Activated naive CD4-positive, alpha-beta T cell treated with anti-CD3 and anti-CD28 coated beads, Interleukin-2, amount 50 U/mL, for 24 hours (primary cell): ENCODE results near the gene OSBPL7.
A peak's percentile ranks its signal among the peaks of the same experiment; 100 is the strongest.

Source experiments
- H3K27ac Mint-ChIP-seq: one replicate; pipeline ENCODE4 v1.8.0; 2021; ENCODE audit warnings: mild to moderate bottlenecking, mixed read lengths
- H3K27me3 Mint-ChIP-seq: one replicate; pipeline ENCODE4 v1.8.0; 2021; ENCODE audit warnings: mixed read lengths
- H3K36me3 Mint-ChIP-seq: one replicate; pipeline ENCODE4 v1.8.0; 2021; ENCODE audit warnings: mixed read lengths
- H3K4me1 Mint-ChIP-seq: one replicate; pipeline ENCODE4 v1.8.0; 2021; ENCODE audit warnings: mixed read lengths
- H3K4me3 Mint-ChIP-seq: one replicate; pipeline ENCODE4 v1.8.0; 2021; ENCODE audit warnings: mild to moderate bottlenecking, mixed read lengths
- H3K9me3 Mint-ChIP-seq: one replicate; pipeline ENCODE4 v1.8.0; 2021; ENCODE audit warnings: mixed read lengths

Gene OSBPL7

GRCh38 chr17:47821424-47822391, at the start of gene OSBPL7:
TSS of gene OSBPL7 (minus strand) at chr17:47821794. CDS start at chr17:47820278, 1,516 bp downstream.
- H3K36me3 Mint-ChIP-seq: peaks cover 9% of the 10 kb centered on the region
- no peaks in the 10 kb centered on the region for H3K27me3 Mint-ChIP-seq
- H3K9me3 Mint-ChIP-seq: no peaks in the 10 kb centered on the region
- H3K4me1 Mint-ChIP-seq: peaks cover 25% of the 10 kb centered on the region
- peak within 1 kb of the TSS; percentile 94 for H3K4me3 Mint-ChIP-seq
- peak within 1 kb of the TSS; percentile 72 for H3K27ac Mint-ChIP-seq

- Mint-ChIP-seq H3K27me3 (peaks cover 15% of the 10 kb centered on the region), H3K36me3 (no peaks in the 10 kb centered on the region), H3K27ac (no peak overlapping the region), H3K9me3 (no peaks in the 10 kb centered on the region), H3K4me3 (no peak overlapping the region), H3K4me1 (peaks cover under 1% of the 10 kb centered on the region)
These were observed 49.5 kb upstream of the OSBPL7 start for GRCh38 chr17:47871048-47871447.

- Mint-ChIP-seq H3K27ac (no peak overlapping the region), H3K4me3 (no peak overlapping the region), H3K27me3 (peaks cover 15% of the 10 kb centered on the region), H3K9me3 (no peaks in the 10 kb centered on the region), H3K36me3 (no peaks in the 10 kb centered on the region), H3K4me1 (peaks cover 8% of the 10 kb centered on the region)
These were observed 48.5 kb upstream of the OSBPL7 start for GRCh38 chr17:47870056-47870455.

GRCh38 chr17:47869114-47869513, 47.5 kb upstream of the OSBPL7 start:
- Mint-ChIP-seq H3K36me3 (no peaks in the 10 kb centered on the region), H3K4me1 (peaks cover 17% of the 10 kb centered on the region), H3K27me3 (peaks cover 15% of the 10 kb centered on the region), H3K4me3 (no peak overlapping the region), H3K27ac (no peak overlapping the region), H3K9me3 (no peaks in the 10 kb centered on the region)

GRCh38 chr17:47867813-47868533, 46.4 kb upstream of the OSBPL7 start:
- Mint-ChIP-seq H3K4me1 (peaks cover 24% of the 10 kb centered on the region), H3K9me3 (no peaks in the 10 kb centered on the region), H3K4me3 (no peak overlapping the region), H3K27ac (no peak overlapping the region), H3K36me3 (no peaks in the 10 kb centered on the region), H3K27me3 (peaks cover 9% of the 10 kb centered on the region)

- Mint-ChIP-seq H3K36me3 (no peaks in the 10 kb centered on the region), H3K27ac (no peak overlapping the region), H3K4me1 (peaks cover 31% of the 10 kb centered on the region), H3K9me3 (no peaks in the 10 kb centered on the region), H3K4me3 (no peak overlapping the region), H3K27me3 (peaks cover 8% of the 10 kb centered on the region)
These were observed 45.3 kb upstream of the OSBPL7 start for GRCh38 chr17:47866941-47867340.

GRCh38 chr17:47864791-47865216, 43.2 kb upstream of the OSBPL7 start:
- Mint-ChIP-seq H3K4me3 (no peak overlapping the region), H3K36me3 (no peaks in the 10 kb centered on the region), H3K27me3 (no peaks in the 10 kb centered on the region), H3K27ac (peak overlapping the region; percentile 82), H3K4me1 (peaks cover 31% of the 10 kb centered on the region), H3K9me3 (no peaks in the 10 kb centered on the region)

- H3K4me3 Mint-ChIP-seq: peak overlapping the region; percentile 35
- peaks cover 5% of the 10 kb centered on the region for H3K27me3 Mint-ChIP-seq
- H3K9me3 Mint-ChIP-seq: no peaks in the 10 kb centered on the region
- H3K36me3 Mint-ChIP-seq: peaks cover 2% of the 10 kb centered on the region
- H3K27ac Mint-ChIP-seq: peak overlapping the region; percentile 90
- H3K4me1 Mint-ChIP-seq: peaks cover 31% of the 10 kb centered on the region
These were observed 41.2 kb upstream of the OSBPL7 start for GRCh38 chr17:47862621-47863440.

GRCh38 chr17:47860386-47860785, 38.8 kb upstream of the OSBPL7 start:
- Mint-ChIP-seq H3K27me3 (peaks cover 5% of the 10 kb centered on the region), H3K4me1 (peaks cover 26% of the 10 kb centered on the region), H3K4me3 (no peak overlapping the region), H3K27ac (no peak overlapping the region), H3K9me3 (no peaks in the 10 kb centered on the region), H3K36me3 (peaks cover 2% of the 10 kb centered on the region)

GRCh38 chr17:47857551-47858455, 36.2 kb upstream of the OSBPL7 start:
- Mint-ChIP-seq H3K4me1 (peaks cover 10% of the 10 kb centered on the region), H3K9me3 (no peaks in the 10 kb centered on the region), H3K4me3 (no peak overlapping the region), H3K27ac (no peak overlapping the region), H3K36me3 (peaks cover 2% of the 10 kb centered on the region), H3K27me3 (peaks cover 25% of the 10 kb centered on the region)

GRCh38 chr17:47856830-47857229, 35.2 kb upstream of the OSBPL7 start:
- no peaks in the 10 kb centered on the region for H3K9me3 Mint-ChIP-seq
- peaks cover 34% of the 10 kb centered on the region for H3K27me3 Mint-ChIP-seq
- peaks cover 13% of the 10 kb centered on the region for H3K4me1 Mint-ChIP-seq
- no peak overlapping the region for H3K4me3 Mint-ChIP-seq
- no peak overlapping the region for H3K27ac Mint-ChIP-seq
- peaks cover 2% of the 10 kb centered on the region for H3K36me3 Mint-ChIP-seq

GRCh38 chr17:47855737-47856136, 34.1 kb upstream of the OSBPL7 start:
- no peak overlapping the region for H3K4me3 Mint-ChIP-seq
- no peaks in the 10 kb centered on the region for H3K9me3 Mint-ChIP-seq
- peaks cover 15% of the 10 kb centered on the region for H3K4me1 Mint-ChIP-seq
- peaks cover 36% of the 10 kb centered on the region for H3K27me3 Mint-ChIP-seq
- peaks cover 2% of the 10 kb centered on the region for H3K36me3 Mint-ChIP-seq
- no peak overlapping the region for H3K27ac Mint-ChIP-seq

- H3K27me3 Mint-ChIP-seq: peaks cover 48% of the 10 kb centered on the region
These were observed 32.0 kb upstream of the OSBPL7 start for GRCh38 chr17:47853616-47854015.

GRCh38 chr17:47852113-47852949, 30.7 kb upstream of the OSBPL7 start:
- H3K36me3 Mint-ChIP-seq: no peaks in the 10 kb centered on the region
- H3K4me1 Mint-ChIP-seq: peaks cover 23% of the 10 kb centered on the region
- H3K4me3 Mint-ChIP-seq: peak overlapping the region; percentile 54
- H3K27me3 Mint-ChIP-seq: peaks cover 51% of the 10 kb centered on the region
- no peaks in the 10 kb centered on the region for H3K9me3 Mint-ChIP-seq
- no peak overlapping the region for H3K27ac Mint-ChIP-seq

More at GRCh38 chr17:47853616-47854015, 32.0 kb upstream of the OSBPL7 start:
- H3K9me3 Mint-ChIP-seq: no peaks in the 10 kb centered on the region
- H3K27ac Mint-ChIP-seq: no peak overlapping the region
- peaks cover 21% of the 10 kb centered on the region for H3K4me1 Mint-ChIP-seq
- no peak overlapping the region for H3K4me3 Mint-ChIP-seq
- no peaks in the 10 kb centered on the region for H3K36me3 Mint-ChIP-seq
